ENCODE data around the gene PDCD5. TPM values are rescaled to one million over a fixed set of nuclear protein-coding genes. Genes with fewer than 3 reads are reported as not detected.
A peak's percentile ranks its signal among the peaks of the same experiment; 100 is the strongest.

Gene PDCD5
- polyA plus RNA-seq, 2 of the 4 experiments (the other 2 are of a cell fraction), result 445 to 549 TPM

GRCh38 chr19:32580901-32581704 lies at the start of gene PDCD5 (continued):
- TF ChIP-seq CHD4 (IDR thresholded peaks at IDR 0.05; ENCODE audit: borderline replicate concordance), result no peak
- no peak for TF ChIP-seq RNF2 (IDR thresholded peaks at IDR 0.05; ENCODE audit: borderline replicate concordance, low read depth)
- peak; percentile 58; the same call in 1 of the 2 replicates for TF ChIP-seq KDM5A (IDR thresholded peaks at IDR 0.05)
- TF ChIP-seq REST (IDR thresholded peaks at IDR 0.05), result 0 out of 2 replicates have a peak, but pooled peaks have one; percentile 20
- TF ChIP-seq FOSL2 (IDR thresholded peaks at IDR 0.05), result no peak
- no peak for TF ChIP-seq FOSL2 (CRISPR knock-in tag; IDR thresholded peaks at IDR 0.05)
- no peak for TF ChIP-seq MAZ (IDR thresholded peaks at IDR 0.05; ENCODE audit: borderline replicate concordance, low read depth, low read length)
- peak; percentile 9; the same call in 1 of the 3 replicates for TF ChIP-seq SMC3 (IDR thresholded peaks at IDR 0.05)
- no peak for TF ChIP-seq RCOR1 (IDR thresholded peaks at IDR 0.05; ENCODE audit: low read depth, low read length)
- TF ChIP-seq SREBF2 (IDR thresholded peaks at IDR 0.05), result no peak
- 0 out of 2 replicates have a peak, but pooled peaks have one; percentile 65 for TF ChIP-seq EHF (CRISPR knock-in tag; IDR thresholded peaks at IDR 0.05)
- peak; percentile 84; the same call in 1 of the 2 replicates for TF ChIP-seq MYC (IDR thresholded peaks at IDR 0.05; ENCODE audit: borderline replicate concordance, low read length)
- TF ChIP-seq TP53 (CRISPR knock-in tag; IDR thresholded peaks at IDR 0.05), result 0 out of 2 replicates have a peak, but pooled peaks have one; percentile 29
- TF ChIP-seq RFX5 (IDR thresholded peaks at IDR 0.05), result no peak; the same call in 1 of the 2 replicates
- TF ChIP-seq POLR2A (IDR thresholded peaks at IDR 0.05; ENCODE audit: low read length), result peak; percentile 98
- no peak for TF ChIP-seq ZNF302 (CRISPR knock-in tag; IDR thresholded peaks at IDR 0.05)
- no peak for TF ChIP-seq CBX2 (IDR thresholded peaks at IDR 0.05; ENCODE audit: borderline replicate concordance, low read depth)
- no peak for TF ChIP-seq FOSB (CRISPR knock-in tag; IDR thresholded peaks at IDR 0.05)
- peak; percentile 36; the same call in 1 of the 2 replicates for TF ChIP-seq TFCP2L1 (CRISPR knock-in tag; IDR thresholded peaks at IDR 0.05)
- no peak; the same call in none of the 2 replicates for TF ChIP-seq E2F6 (IDR thresholded peaks at IDR 0.05; ENCODE audit: borderline replicate concordance, low read depth)
- TF ChIP-seq ZSCAN20 (CRISPR knock-in tag; IDR thresholded peaks at IDR 0.05), result no peak
- no peak for TF ChIP-seq GATA3 (IDR thresholded peaks at IDR 0.05; ENCODE audit: borderline replicate concordance)
- no peak for TF ChIP-seq USF2 (IDR thresholded peaks at IDR 0.05)
- TF ChIP-seq NR3C1 (IDR thresholded peaks at IDR 0.05), result no peak
- TF ChIP-seq HOXB13 (CRISPR knock-in tag; IDR thresholded peaks at IDR 0.05; ENCODE audit: low read depth), result peak; percentile 63; the same call in 1 of the 2 replicates
- no peak for TF ChIP-seq RAD21 (conservative IDR thresholded peaks at IDR 0.05 in 1 of 2, IDR thresholded peaks at IDR 0.05 in 1 of 2)
